HEK293 (cell line): Measurements from ENCODE around the gene SYNE1.

ENCODE experiments used
- CTCF ChIP-seq: fragments of 450-650 bp; formaldehyde crosslinking; IDR thresholded peaks from 2 replicates; pipeline ENCODE4 v1.5.1; 2016; ENCODE audit warnings: missing biosample characterization, missing genetic modification characterization
- KLF10 ChIP-seq: fragments of 450-650 bp; IDR thresholded peaks from 2 replicates; pipeline ENCODE4 v1.5.1; 2018; ENCODE audit warnings: missing biosample characterization, mild to moderate bottlenecking, missing genetic modification characterization
- ZNF146 ChIP-seq: fragments of 450-650 bp; formaldehyde crosslinking; IDR thresholded peaks from 2 replicates; pipeline ENCODE4 v1.5.1; 2016; ENCODE audit warnings: missing biosample characterization, missing genetic modification characterization
- ZNF292 ChIP-seq: fragments of 450-650 bp; formaldehyde crosslinking; IDR thresholded peaks from 2 replicates; pipeline ENCODE4 v1.5.1; 2016; ENCODE audit warnings: low read depth, missing biosample characterization, missing genetic modification characterization, borderline replicate concordance
- ZNF530 ChIP-seq: fragments of 450-650 bp; formaldehyde crosslinking; IDR thresholded peaks from 2 replicates; pipeline ENCODE4 v1.5.1; 2016; ENCODE audit warnings: low read depth, missing biosample characterization, missing genetic modification characterization
- ZNF777 ChIP-seq: fragments of 450-650 bp; formaldehyde crosslinking; IDR thresholded peaks from 2 replicates; pipeline ENCODE4 v1.5.1; 2017; ENCODE audit warnings: missing biosample characterization, missing genetic modification characterization, borderline replicate concordance
- TF ChIP-seq, protein P1 (sequence below): fragments of 450-650 bp; formaldehyde crosslinking; IDR thresholded peaks from 2 replicates; pipeline ENCODE4 v1.5.1; 2016; ENCODE audit warnings: missing biosample characterization, missing genetic modification characterization, borderline replicate concordance

DNA sequence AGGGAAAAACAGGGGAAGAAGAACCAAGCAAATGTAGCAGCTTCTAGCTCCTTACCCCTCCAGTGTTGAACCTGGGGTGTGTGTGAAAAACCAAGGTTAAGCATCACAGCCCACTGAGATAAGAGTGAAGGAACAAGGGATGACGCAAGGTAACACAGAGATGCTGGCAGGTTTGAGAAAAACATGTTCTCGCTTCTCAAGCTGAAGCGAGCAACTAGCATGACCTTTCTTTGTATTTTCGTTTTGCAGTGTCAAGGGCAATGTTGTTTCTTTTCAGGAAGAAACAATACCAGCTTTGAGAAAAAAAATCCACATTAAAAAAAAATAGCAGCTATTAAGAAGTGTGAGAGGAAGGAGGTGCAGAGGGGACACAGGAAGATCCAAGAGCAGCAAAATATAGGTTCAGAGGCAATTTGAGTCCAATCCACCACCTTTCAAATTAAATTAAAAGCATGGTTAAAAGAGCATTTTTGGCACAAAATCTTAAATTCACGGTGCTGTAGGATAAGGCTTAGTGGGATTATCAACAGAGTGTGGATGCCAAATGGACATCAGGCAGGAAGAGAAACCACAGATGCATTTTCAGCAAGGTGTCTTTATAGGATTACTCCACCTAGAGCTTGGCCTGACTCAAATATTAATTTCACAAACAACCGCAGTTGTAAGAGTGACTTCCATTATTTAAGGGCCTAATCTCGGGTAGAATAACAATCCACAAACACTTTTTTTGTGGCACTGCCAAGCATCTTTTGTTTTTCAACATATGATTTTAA, 70.9 kb downstream of the SYNE1 start:
- TF ChIP-seq ZNF292 (tag by site-specific recombination) (no peak), KLF10 (tag by site-specific recombination) (no peak), CTCF (tag by site-specific recombination) (no peak), ZNF777 (tag by site-specific recombination) (no peak), ZNF530 (tag by site-specific recombination) (no peak), ZNF146 (tag by site-specific recombination) (no peak)
- TF ChIP-seq, protein P1, sequence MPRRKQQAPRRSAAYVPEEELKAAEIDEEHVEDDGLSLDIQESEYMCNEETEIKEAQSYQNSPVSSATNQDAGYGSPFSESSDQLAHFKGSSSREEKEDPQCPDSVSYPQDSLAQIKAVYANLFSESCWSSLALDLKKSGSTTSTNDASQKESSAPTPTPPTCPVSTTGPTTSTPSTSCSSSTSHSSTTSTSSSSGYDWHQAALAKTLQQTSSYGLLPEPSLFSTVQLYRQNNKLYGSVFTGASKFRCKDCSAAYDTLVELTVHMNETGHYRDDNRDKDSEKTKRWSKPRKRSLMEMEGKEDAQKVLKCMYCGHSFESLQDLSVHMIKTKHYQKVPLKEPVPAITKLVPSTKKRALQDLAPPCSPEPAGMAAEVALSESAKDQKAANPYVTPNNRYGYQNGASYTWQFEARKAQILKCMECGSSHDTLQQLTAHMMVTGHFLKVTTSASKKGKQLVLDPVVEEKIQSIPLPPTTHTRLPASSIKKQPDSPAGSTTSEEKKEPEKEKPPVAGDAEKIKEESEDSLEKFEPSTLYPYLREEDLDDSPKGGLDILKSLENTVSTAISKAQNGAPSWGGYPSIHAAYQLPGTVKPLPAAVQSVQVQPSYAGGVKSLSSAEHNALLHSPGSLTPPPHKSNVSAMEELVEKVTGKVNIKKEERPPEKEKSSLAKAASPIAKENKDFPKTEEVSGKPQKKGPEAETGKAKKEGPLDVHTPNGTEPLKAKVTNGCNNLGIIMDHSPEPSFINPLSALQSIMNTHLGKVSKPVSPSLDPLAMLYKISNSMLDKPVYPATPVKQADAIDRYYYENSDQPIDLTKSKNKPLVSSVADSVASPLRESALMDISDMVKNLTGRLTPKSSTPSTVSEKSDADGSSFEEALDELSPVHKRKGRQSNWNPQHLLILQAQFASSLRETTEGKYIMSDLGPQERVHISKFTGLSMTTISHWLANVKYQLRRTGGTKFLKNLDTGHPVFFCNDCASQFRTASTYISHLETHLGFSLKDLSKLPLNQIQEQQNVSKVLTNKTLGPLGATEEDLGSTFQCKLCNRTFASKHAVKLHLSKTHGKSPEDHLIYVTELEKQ (tag by site-specific recombination) = no peak
